HG02623 (cell line): ENCODE data around the gene NANOS2.
"Not testable (repeated sequence)": the region's sequence is repeated elsewhere in the genome, so short reads cannot be mapped to it uniquely, and the experiment has no call there.

Experiments
- ATAC-seq: cut with Tn5 transposase; IDR thresholded peaks from one replicate; pipeline ENCODE4 v1.9.1; 2021; ENCODE audit warnings: moderate library complexity; ENCODE audit not compliant: unreplicated experiment

Gene NANOS2

GRCh38 chr19:45878043-45878794 is 36.4 kb downstream of the NANOS2 start:
- ATAC-seq, result no peak

GRCh38 chr19:45876411-45877197 is 38.0 kb downstream of the NANOS2 start:
- no peak for ATAC-seq

- ATAC-seq, result no peak
These were observed 38.5 kb downstream of the NANOS2 start for GRCh38 chr19:45876161-45876410.

GRCh38 chr19:45874620-45874966 is 40.0 kb downstream of the NANOS2 start:
- ATAC-seq, result no peak

- ATAC-seq, result no peak
These were observed 41.3 kb downstream of the NANOS2 start for GRCh38 chr19:45873219-45873772.

GRCh38 chr19:45872095-45872919 is 42.3 kb downstream of the NANOS2 start:
- no peak for ATAC-seq

GRCh38 chr19:45870798-45871197 is 43.8 kb downstream of the NANOS2 start:
- no peak for ATAC-seq

- not testable (repeated sequence) for ATAC-seq
These were observed 47.3 kb downstream of the NANOS2 start for GRCh38 chr19:45867241-45867640.

GRCh38 chr19:45866400-45867176 is 48.0 kb downstream of the NANOS2 start:
- no peak for ATAC-seq

- no peak for ATAC-seq
These were observed 49.2 kb downstream of the NANOS2 start for GRCh38 chr19:45865269-45865948.

- no peak for ATAC-seq
These were observed 49.9 kb downstream of the NANOS2 start for GRCh38 chr19:45864629-45865082.

- no peak for ATAC-seq
These were observed 50.5 kb downstream of the NANOS2 start, which contains the start of gene FOXA3 for GRCh38 chr19:45863840-45864628. Gene FOXA3, plus strand, starts transcription at chr19:45864326. Its CDS starts 131 bp downstream, at chr19:45864457.

- ATAC-seq, result no peak
These were observed 51.2 kb downstream of the NANOS2 start for GRCh38 chr19:45863335-45863839.
